ENCODE data around the gene CLDN20. TPM values are rescaled to one million over a fixed set of nuclear protein-coding genes. Genes with fewer than 3 reads are reported as not detected.

CLDN20 gene
- total RNA-seq, 1 donor from 2014 or later, result not detected

DNA sequence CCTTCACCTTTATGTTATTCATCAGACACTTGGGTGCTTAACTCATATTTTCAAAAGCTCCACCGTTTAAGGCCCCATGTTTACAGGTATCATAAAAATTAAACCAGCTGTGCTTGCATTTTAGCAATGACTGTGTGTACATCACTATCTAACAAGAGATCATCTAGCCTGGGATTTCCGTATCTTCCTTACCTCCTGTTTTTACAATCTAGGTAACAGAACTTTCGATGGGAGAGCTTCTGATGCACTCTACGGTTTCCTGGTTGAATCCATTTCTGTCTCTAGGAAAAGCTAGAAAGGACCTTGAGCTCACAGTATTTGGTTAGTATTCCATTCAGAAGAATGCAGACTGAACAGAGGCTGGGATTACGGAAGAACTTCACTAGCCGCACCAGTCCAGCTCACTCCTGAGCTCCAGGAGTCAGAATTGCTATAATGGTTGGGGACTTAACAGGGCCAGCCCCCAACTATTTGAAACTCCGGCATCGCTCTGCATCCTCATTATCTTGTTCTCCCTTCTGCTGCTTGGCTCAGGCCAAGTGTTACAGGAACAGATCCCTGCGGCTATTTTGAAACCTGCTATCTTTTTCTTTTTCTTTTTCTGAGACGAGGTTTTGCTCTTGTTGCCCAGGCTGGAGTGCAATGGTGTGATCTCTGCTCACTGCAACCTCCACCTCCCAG lies 13.0 kb upstream of the CLDN20 start:
- no peaks in the 10 kb centered on the region for H3K9me3 Mint-ChIP-seq (ENCODE audit: low read depth)
- H3K4me3 Mint-ChIP-seq (ENCODE audit: low read depth), result no peak overlapping the region
- H3K4me1 Mint-ChIP-seq (ENCODE audit: low read depth), result peaks cover 3% of the 10 kb centered on the region
- no peaks in the 10 kb centered on the region for H3K27me3 Mint-ChIP-seq
- DNase-seq (ENCODE audit: low spot score, unreplicated experiment), result no peak
- TF ChIP-seq, protein P1, sequence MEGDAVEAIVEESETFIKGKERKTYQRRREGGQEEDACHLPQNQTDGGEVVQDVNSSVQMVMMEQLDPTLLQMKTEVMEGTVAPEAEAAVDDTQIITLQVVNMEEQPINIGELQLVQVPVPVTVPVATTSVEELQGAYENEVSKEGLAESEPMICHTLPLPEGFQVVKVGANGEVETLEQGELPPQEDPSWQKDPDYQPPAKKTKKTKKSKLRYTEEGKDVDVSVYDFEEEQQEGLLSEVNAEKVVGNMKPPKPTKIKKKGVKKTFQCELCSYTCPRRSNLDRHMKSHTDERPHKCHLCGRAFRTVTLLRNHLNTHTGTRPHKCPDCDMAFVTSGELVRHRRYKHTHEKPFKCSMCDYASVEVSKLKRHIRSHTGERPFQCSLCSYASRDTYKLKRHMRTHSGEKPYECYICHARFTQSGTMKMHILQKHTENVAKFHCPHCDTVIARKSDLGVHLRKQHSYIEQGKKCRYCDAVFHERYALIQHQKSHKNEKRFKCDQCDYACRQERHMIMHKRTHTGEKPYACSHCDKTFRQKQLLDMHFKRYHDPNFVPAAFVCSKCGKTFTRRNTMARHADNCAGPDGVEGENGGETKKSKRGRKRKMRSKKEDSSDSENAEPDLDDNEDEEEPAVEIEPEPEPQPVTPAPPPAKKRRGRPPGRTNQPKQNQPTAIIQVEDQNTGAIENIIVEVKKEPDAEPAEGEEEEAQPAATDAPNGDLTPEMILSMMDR (IDR thresholded peaks at IDR 0.05; ENCODE audit: unreplicated experiment), result no peak
- peaks cover 14% of the 10 kb centered on the region for H3K36me3 Mint-ChIP-seq (ENCODE audit: insufficient read depth)
- H3K27ac Mint-ChIP-seq, result no peak overlapping the region

- H3K9me3 Mint-ChIP-seq (ENCODE audit: low read depth), result no peaks in the 10 kb centered on the region
- peaks cover 17% of the 10 kb centered on the region for H3K36me3 Mint-ChIP-seq (ENCODE audit: insufficient read depth)
- no peak for DNase-seq (ENCODE audit: low spot score, unreplicated experiment)
- no peak overlapping the region for H3K27ac Mint-ChIP-seq
- no peak overlapping the region for H3K4me3 Mint-ChIP-seq (ENCODE audit: low read depth)
- no peaks in the 10 kb centered on the region for H3K27me3 Mint-ChIP-seq
- H3K4me1 Mint-ChIP-seq (ENCODE audit: low read depth), result peaks cover 3% of the 10 kb centered on the region
- TF ChIP-seq, protein P1 (IDR thresholded peaks at IDR 0.05; ENCODE audit: unreplicated experiment), result no peak
Observed at GRCh38 chr6:155252581-155252980, 11.2 kb upstream of the CLDN20 start.

DNA sequence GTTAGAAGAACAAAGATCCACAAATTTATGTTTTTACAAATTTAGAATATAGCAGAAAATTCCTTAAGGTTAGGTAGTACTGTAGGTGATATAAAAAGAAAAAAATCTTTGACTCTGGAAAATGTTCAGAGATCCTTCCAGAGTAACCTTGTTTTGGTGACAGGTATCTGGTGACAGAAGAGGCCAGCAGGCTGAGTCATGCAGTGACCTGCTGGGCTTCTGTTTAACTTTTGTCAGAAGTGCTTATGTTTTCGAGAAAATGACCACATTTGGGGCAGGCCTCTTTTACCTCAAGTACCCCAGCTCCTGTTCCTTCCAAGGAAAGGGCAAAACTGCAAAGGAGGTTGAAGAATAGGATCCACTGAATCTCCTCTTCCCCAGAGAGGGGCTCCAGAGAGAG lies 10.5 kb upstream of the CLDN20 start:
- Mint-ChIP-seq H3K4me1 (ENCODE audit: low read depth) (peaks cover 3% of the 10 kb centered on the region), H3K27me3 (no peaks in the 10 kb centered on the region), H3K27ac (peak overlapping the region; percentile 65), H3K4me3 (ENCODE audit: low read depth) (no peak overlapping the region), H3K36me3 (ENCODE audit: insufficient read depth) (peaks cover 18% of the 10 kb centered on the region), H3K9me3 (ENCODE audit: low read depth) (no peaks in the 10 kb centered on the region)
- DNase-seq (ENCODE audit: low spot score, unreplicated experiment), result no peak
- TF ChIP-seq, protein P1 (IDR thresholded peaks at IDR 0.05; ENCODE audit: unreplicated experiment), result no peak

GRCh38 chr6:155254139-155254538 lies 9.7 kb upstream of the CLDN20 start:
- Mint-ChIP-seq H3K9me3 (ENCODE audit: low read depth) (no peaks in the 10 kb centered on the region), H3K36me3 (ENCODE audit: insufficient read depth) (peaks cover 16% of the 10 kb centered on the region), H3K4me3 (ENCODE audit: low read depth) (no peak overlapping the region), H3K27ac (no peak overlapping the region), H3K4me1 (ENCODE audit: low read depth) (peaks cover 3% of the 10 kb centered on the region), H3K27me3 (no peaks in the 10 kb centered on the region)
- TF ChIP-seq, protein P1 (IDR thresholded peaks at IDR 0.05; ENCODE audit: unreplicated experiment), result no peak
- no peak for DNase-seq (ENCODE audit: low spot score, unreplicated experiment)

DNA sequence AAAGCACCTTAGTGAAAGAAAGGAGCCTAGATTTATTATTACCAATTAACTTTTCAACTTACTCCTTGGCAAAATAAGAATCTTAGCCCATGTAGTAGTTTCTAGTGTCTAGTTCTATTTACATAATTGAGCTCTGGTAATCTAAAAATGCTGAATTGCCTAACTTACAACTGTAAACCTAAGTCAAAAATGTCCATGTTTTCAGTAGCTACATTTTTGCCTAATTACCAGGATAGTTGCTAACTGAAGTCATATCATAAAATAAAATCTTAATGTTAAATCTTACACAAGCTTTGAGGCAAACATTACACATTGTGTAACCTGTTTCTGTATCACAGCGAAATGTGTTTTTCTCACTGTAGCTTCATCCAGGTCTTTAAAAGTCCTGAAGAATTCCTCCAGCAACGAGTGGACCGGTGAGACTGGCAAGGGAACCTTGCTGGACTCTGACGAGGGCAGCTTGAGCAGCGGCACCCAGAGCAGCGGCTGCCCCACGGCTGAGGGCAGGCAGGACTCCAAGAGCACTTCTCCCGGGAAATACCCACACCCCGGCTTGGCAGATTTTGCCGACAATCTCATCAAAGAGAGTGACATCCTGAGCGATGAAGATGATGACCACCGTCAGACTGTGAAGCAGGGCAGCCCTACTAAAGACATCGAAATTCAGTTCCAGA lies 7.6 kb upstream of the CLDN20 start:
- H3K27ac Mint-ChIP-seq, result no peak overlapping the region
- TF ChIP-seq, protein P1 (IDR thresholded peaks at IDR 0.05; ENCODE audit: unreplicated experiment), result no peak
- no peaks in the 10 kb centered on the region for H3K9me3 Mint-ChIP-seq (ENCODE audit: low read depth)
- no peak overlapping the region for H3K4me3 Mint-ChIP-seq (ENCODE audit: low read depth)
- no peak for DNase-seq (ENCODE audit: low spot score, unreplicated experiment)
- peaks cover 3% of the 10 kb centered on the region for H3K4me1 Mint-ChIP-seq (ENCODE audit: low read depth)
- peaks cover 18% of the 10 kb centered on the region for H3K36me3 Mint-ChIP-seq (ENCODE audit: insufficient read depth)
- no peaks in the 10 kb centered on the region for H3K27me3 Mint-ChIP-seq
